GM23248 (cell line): Measurements from ENCODE around the gene UBXN1. TPM values are rescaled to one million over a fixed set of nuclear protein-coding genes. Genes with fewer than 3 reads are reported as not detected.

ENCODE experiments used
- DNase-seq: peaks from one replicate; pipeline ENCODE4 v3.0.0-alpha.2; 2015
- H2AFZ ChIP-seq: fragments of 200-600 bp; sonication (generic); 2 replicates; pipeline ENCODE4 v1.6.1; 2016; ENCODE audit warnings: antibody characterized with exemption
- H3F3A ChIP-seq: fragments of 200-600 bp; sonication (generic); 2 replicates; pipeline ENCODE4 v1.6.1; 2016; ENCODE audit warnings: mild to moderate bottlenecking, antibody characterized with exemption, mixed run types; ENCODE audit not compliant: insufficient read depth
- H3K27ac ChIP-seq: fragments of 200-600 bp; sonication (generic); 2 replicates; pipeline ENCODE4 v1.5.1; 2016; ENCODE audit warnings: mild to moderate bottlenecking
- H3K27me3 ChIP-seq: fragments of 200-600 bp; sonication (generic); replicated peaks from 2 replicates; pipeline ENCODE4 v1.6.1; 2016; ENCODE audit warnings: mild to moderate bottlenecking; ENCODE audit not compliant: insufficient read depth
- H3K36me3 ChIP-seq: fragments of 200-600 bp; sonication (generic); 2 replicates; pipeline ENCODE4 v1.6.1; 2016; ENCODE audit warnings: low read depth, mild to moderate bottlenecking
- H3K4me1 ChIP-seq: fragments of 200-600 bp; sonication (generic); 2 replicates; pipeline ENCODE4 v1.6.1; 2016; ENCODE audit warnings: mild to moderate bottlenecking; ENCODE audit not compliant: insufficient read depth
- H3K4me2 ChIP-seq: fragments of 200-600 bp; sonication (generic); one replicate; pipeline ENCODE4 v1.6.1; 2016; ENCODE audit warnings: mild to moderate bottlenecking; ENCODE audit not compliant: unreplicated experiment
- H3K4me3 ChIP-seq: fragments of 200-600 bp; sonication (generic); 2 replicates; pipeline ENCODE4 v1.5.1; 2016; ENCODE audit warnings: mild to moderate bottlenecking
- H3K79me2 ChIP-seq: fragments of 200-600 bp; sonication (generic); 2 replicates; pipeline ENCODE4 v1.6.1; 2016; ENCODE audit warnings: mild to moderate bottlenecking; ENCODE audit not compliant: insufficient read depth
- H3K9ac ChIP-seq: fragments of 200-600 bp; sonication (generic); 2 replicates; pipeline ENCODE4 v1.6.1; 2016; ENCODE audit warnings: mild to moderate bottlenecking
- H3K9me2 ChIP-seq: fragments of 200-600 bp; sonication (generic); 2 replicates; pipeline ENCODE4 v1.6.1; 2016; ENCODE audit warnings: mixed run types, mild to moderate bottlenecking, moderate library complexity; ENCODE audit not compliant: insufficient read depth
- H3K9me3 ChIP-seq: fragments of 200-600 bp; sonication (generic); one replicate; pipeline ENCODE4 v1.6.1; 2017; ENCODE audit warnings: low read depth
- H4K20me1 ChIP-seq: fragments of 200-600 bp; sonication (generic); 2 replicates; pipeline ENCODE4 v1.6.0; 2016; ENCODE audit not compliant: insufficient read depth
- EZH2 ChIP-seq: fragments of 200-600 bp; sonication (generic); IDR thresholded peaks from 2 replicates; pipeline ENCODE4 v1.6.1; 2018; ENCODE audit warnings: antibody characterized with exemption, mild to moderate bottlenecking; ENCODE audit not compliant: insufficient read depth, poor library complexity, severe bottlenecking
- EZH2phosphoT487 ChIP-seq: fragments of 200-600 bp; sonication (generic); IDR thresholded peaks from 2 replicates; pipeline ENCODE4 v1.6.1; 2018; ENCODE audit warnings: antibody characterized with exemption, moderate library complexity, mild to moderate bottlenecking, low read depth; ENCODE audit not compliant: insufficient read depth
- WGBS, 2 experiments: methylation state at CpG; one replicate each; pipeline ENCODE4 v1.1.6; 2015 to 2017; ENCODE audit warnings: low lambda C conversion rate in 2 of 2, low coverage in 1 of 2; ENCODE audit errors: missing lambda C conversion rate in 2 of 2; 5-methylcytosine and 5-hydroxymethylcytosine counted together
- in situ Hi-C: fragments of 300-500 bp; cut with MboI; formaldehyde crosslinking; loops from 2 replicates; pipeline ENCODE4 v1.15.0; 2020
- polyA plus RNA-seq: library from polyadenylated mRNA; unstranded; fragments of >200 nt; fragmentation: Nextera tagmentation; extraction: Ambion mirVana; gene quantifications from 2 replicates; pipeline ENCODE4 v1.2.1, GENCODE V29; 2016
- total RNA-seq: library from RNA; depleted of rRNA; stranded (reverse); fragments of >200 nt; shearing (Covaris generic); gene quantifications from 2 replicates; pipeline ENCODE4 v1.2.3, GENCODE V29; 2014

Gene UBXN1
- total and polyA plus RNA-seq, 2 experiments from 2014 or later: 85.3 to 135 TPM

- in situ Hi-C loops: no loop called here
- TF ChIP-seq EZH2 (no peak), EZH2phosphoT487 (no peak)
- H2AFZ ChIP-seq: peak within 1 kb of the TSS; percentile 59
- peaks cover 7% of the 10 kb centered on the region for H3K36me3 ChIP-seq
- H3K9ac ChIP-seq: peak within 1 kb of the TSS; percentile 98
- H3K9me3 ChIP-seq: no peaks in the 10 kb centered on the region
- peaks cover 10% of the 10 kb centered on the region; the same call in 1 of the 2 replicates for H3F3A ChIP-seq
- H3K4me3 ChIP-seq: peak within 1 kb of the TSS; percentile 87
- H3K27ac ChIP-seq: peak within 1 kb of the TSS; percentile 91
- H3K4me2 ChIP-seq: peak within 1 kb of the TSS; percentile 90
- peaks cover 76% of the 10 kb centered on the region for H3K79me2 ChIP-seq
- no peaks in the 10 kb centered on the region for H4K20me1 ChIP-seq
- no peaks in the 10 kb centered on the region for H3K9me2 ChIP-seq
- WGBS, 2 experiments: 1% methylated on average over 67 to 71 of the region's 73 CpGs
- H3K27me3 ChIP-seq: no peaks in the 10 kb centered on the region
- peaks cover 14% of the 10 kb centered on the region for H3K4me1 ChIP-seq
- peak; percentile 100 for DNase-seq
Measured at GRCh38 chr11:62645946-62646824, 32.7 kb downstream of the UBXN1 start, which contains the start of gene GANAB. Gene GANAB (minus strand): TSS chr11:62646613. CDS start chr11:62646599, 14 bp downstream.

GRCh38 chr11:62645671-62645945 is 33.3 kb downstream of the UBXN1 start:
- no peaks in the 10 kb centered on the region for H3K27me3 ChIP-seq
- peak overlapping the region; percentile 91 for H3K27ac ChIP-seq
- no peaks in the 10 kb centered on the region for H3K9me3 ChIP-seq
- in situ Hi-C loops: no loop called here
- peaks cover 7% of the 10 kb centered on the region for H3K36me3 ChIP-seq
- H3K79me2 ChIP-seq: peaks cover 76% of the 10 kb centered on the region
- DNase-seq: no peak
- WGBS, 2 experiments: 7 to 11% methylated on average over 11 of the region's 11 CpGs
- H3K9me2 ChIP-seq: no peaks in the 10 kb centered on the region
- TF ChIP-seq EZH2 (no peak), EZH2phosphoT487 (no peak)
- H3K4me3 ChIP-seq: peak overlapping the region; percentile 87
- H3F3A ChIP-seq: peaks cover 10% of the 10 kb centered on the region; the same call in 1 of the 2 replicates
- H3K4me1 ChIP-seq: peaks cover 14% of the 10 kb centered on the region
- 0 out of 2 replicates have a peak overlapping the region, but pooled peaks have one; percentile 59 for H2AFZ ChIP-seq
- H4K20me1 ChIP-seq: no peaks in the 10 kb centered on the region
- peak overlapping the region; percentile 90 for H3K4me2 ChIP-seq
- peak overlapping the region; percentile 98 for H3K9ac ChIP-seq

GRCh38 chr11:62644220-62644619 is 34.7 kb downstream of the UBXN1 start:
- Histone ChIP-seq H3K27me3 (no peaks in the 10 kb centered on the region), H3F3A (peaks cover 10% of the 10 kb centered on the region; the same call in 1 of the 2 replicates), H4K20me1 (no peaks in the 10 kb centered on the region), H3K4me1 (peaks cover 14% of the 10 kb centered on the region), H3K9me2 (no peaks in the 10 kb centered on the region), H3K9ac (0 out of 2 replicates have a peak overlapping the region, but pooled peaks have one; percentile 98), H3K4me3 (no peak overlapping the region), H3K4me2 (no peak overlapping the region), H3K27ac (peak overlapping the region; percentile 26; the same call in 1 of the 2 replicates), H3K9me3 (no peaks in the 10 kb centered on the region), H2AFZ (no peak overlapping the region), H3K36me3 (peaks cover 7% of the 10 kb centered on the region), H3K79me2 (peaks cover 76% of the 10 kb centered on the region)
- no peak for TF ChIP-seq EZH2
- no peak for TF ChIP-seq EZH2phosphoT487
- WGBS, 2 experiments: 75% methylated on average over 8 of the region's 8 CpGs
- in situ Hi-C loops: no loop called here
- no peak for DNase-seq

- peaks cover 34% of the 10 kb centered on the region for H3K79me2 ChIP-seq
- DNase-seq: no peak
- in situ Hi-C loops: no loop called here
- H3K4me2 ChIP-seq: no peak overlapping the region
- WGBS, 2 experiments: 93% methylated on average over 6 of the region's 6 CpGs
- H3K9me3 ChIP-seq: no peaks in the 10 kb centered on the region
- TF ChIP-seq EZH2phosphoT487: no peak
- TF ChIP-seq EZH2: no peak
- no peaks in the 10 kb centered on the region for H4K20me1 ChIP-seq
- no peaks in the 10 kb centered on the region for H3K4me1 ChIP-seq
- no peaks in the 10 kb centered on the region for H3K9me2 ChIP-seq
- 0 out of 2 replicates have a peak, but pooled peaks cover 3% of the 10 kb centered on the region for H3F3A ChIP-seq
- no peak overlapping the region for H2AFZ ChIP-seq
- H3K36me3 ChIP-seq: peaks cover 74% of the 10 kb centered on the region; the same call in 1 of the 2 replicates
- no peak overlapping the region for H3K27ac ChIP-seq
- no peaks in the 10 kb centered on the region for H3K27me3 ChIP-seq
- no peak overlapping the region for H3K9ac ChIP-seq
- H3K4me3 ChIP-seq: no peak overlapping the region
Measured at GRCh38 chr11:62632492-62632891, 46.4 kb downstream of the UBXN1 start.
